ENCODE data around the gene PIPOX.

PIPOX gene

GRCh38 chr17:29042679-29043538 lies at the start of gene PIPOX:
Gene PIPOX (plus strand): TSS chr17:29043141. CDS start chr17:29043226, 85 bp downstream.
- in situ Hi-C loops (cut with HindIII; ENCODE audit: low sequenced_read_pairs), result loop anchor here (5.0 kb wide), 2 partner anchors 36 to 39 kb away; partner anchors contain the start of gene SEZ6

GRCh38 chr17:28993645-28994426 lies 49.1 kb upstream of the PIPOX start:
- in situ Hi-C loops (cut with HindIII; ENCODE audit: low sequenced_read_pairs), result no loop called here

- in situ Hi-C loops (cut with HindIII; ENCODE audit: low sequenced_read_pairs), result no loop called here
Observed at GRCh38 chr17:28996554-28997096, 46.3 kb upstream of the PIPOX start.

GRCh38 chr17:28997806-28998205 lies 45.1 kb upstream of the PIPOX start:
- in situ Hi-C loops (cut with HindIII; ENCODE audit: low sequenced_read_pairs), result no loop called here

- in situ Hi-C loops (cut with HindIII; ENCODE audit: low sequenced_read_pairs), result no loop called here
Observed at GRCh38 chr17:28999206-28999605, 43.7 kb upstream of the PIPOX start.

GRCh38 chr17:29000973-29001372 lies 42.0 kb upstream of the PIPOX start:
- in situ Hi-C loops (cut with HindIII; ENCODE audit: low sequenced_read_pairs), result loop anchor here (5.0 kb wide), 1 partner anchor 76 kb away; no protein-coding TSS in a partner anchor

- in situ Hi-C loops (cut with HindIII; ENCODE audit: low sequenced_read_pairs), result loop anchor here (5.0 kb wide), 1 partner anchor 74 kb away; no protein-coding TSS in a partner anchor
Observed at GRCh38 chr17:29002811-29003210, 40.1 kb upstream of the PIPOX start.

- in situ Hi-C loops (cut with HindIII; ENCODE audit: low sequenced_read_pairs), result loop anchor here (5.0 kb wide), 1 partner anchor 74 kb away; no protein-coding TSS in a partner anchor
Observed at GRCh38 chr17:29003289-29003688, 39.7 kb upstream of the PIPOX start.

GRCh38 chr17:29004081-29004692 lies 38.8 kb upstream of the PIPOX start:
- in situ Hi-C loops (cut with HindIII; ENCODE audit: low sequenced_read_pairs), result loop anchor here (5.0 kb wide), 1 partner anchor 73 kb away; no protein-coding TSS in a partner anchor

- in situ Hi-C loops (cut with HindIII; ENCODE audit: low sequenced_read_pairs), result loop anchor here (5.0 kb wide), 1 partner anchor 36 kb away; the partner anchor contains the start of gene PIPOX
Observed at GRCh38 chr17:29005936-29006511, 36.9 kb upstream of the PIPOX start, which contains the start of gene SEZ6. Gene SEZ6 (minus strand): TSS chr17:29006033. CDS start chr17:29005869, 164 bp downstream.

- in situ Hi-C loops (cut with HindIII; ENCODE audit: low sequenced_read_pairs), result loop anchor here (5.0 kb wide), 1 partner anchor 35 kb away; the partner anchor contains the start of gene PIPOX
Observed at GRCh38 chr17:29007456-29007855, 35.5 kb upstream of the PIPOX start.

- in situ Hi-C loops (cut with HindIII; ENCODE audit: low sequenced_read_pairs), result loop anchor here (5.0 kb wide), 1 partner anchor 34 kb away; the partner anchor contains the start of gene PIPOX
Observed at GRCh38 chr17:29007860-29008455, 35.0 kb upstream of the PIPOX start.

- in situ Hi-C loops (cut with HindIII; ENCODE audit: low sequenced_read_pairs), result loop anchor here (5.0 kb wide), 1 partner anchor 34 kb away; the partner anchor contains the start of gene PIPOX
Observed at GRCh38 chr17:29008591-29008990, 34.4 kb upstream of the PIPOX start.

- in situ Hi-C loops (cut with HindIII; ENCODE audit: low sequenced_read_pairs), result loop anchor here (5.0 kb wide), 1 partner anchor 48 kb away; no protein-coding TSS in a partner anchor
Observed at GRCh38 chr17:29010129-29010528, 32.8 kb upstream of the PIPOX start.

- in situ Hi-C loops (cut with HindIII; ENCODE audit: low sequenced_read_pairs), result loop anchor here (5.0 kb wide), 1 partner anchor 48 kb away; no protein-coding TSS in a partner anchor
Observed at GRCh38 chr17:29010586-29010985, 32.4 kb upstream of the PIPOX start.

- in situ Hi-C loops (cut with HindIII; ENCODE audit: low sequenced_read_pairs), result loop anchor here (5.0 kb wide), 1 partner anchor 50 kb away; no protein-coding TSS in a partner anchor
Observed at GRCh38 chr17:29012535-29012934, 30.4 kb upstream of the PIPOX start.

- in situ Hi-C loops (cut with HindIII; ENCODE audit: low sequenced_read_pairs), result loop anchor here (5.0 kb wide), 1 partner anchor 52 kb away; no protein-coding TSS in a partner anchor
Observed at GRCh38 chr17:29014716-29015115, 28.2 kb upstream of the PIPOX start.

- in situ Hi-C loops (cut with HindIII; ENCODE audit: low sequenced_read_pairs), result no loop called here
Observed at GRCh38 chr17:29016345-29017210, 26.4 kb upstream of the PIPOX start.
